Panc1 (cell line): ENCODE data around the gene SESN2. TPM values are rescaled to one million over a fixed set of nuclear protein-coding genes. Genes with fewer than 3 reads are reported as not detected.

Experiments
- ATAC-seq: fragments of 200-7000 bp; cut with Tn5 transposase; 2 replicates; pipeline ENCODE4 v1.9.1; 2020; ENCODE audit warnings: mild to moderate bottlenecking, moderate library complexity
- BruUV-seq: library from RNA; stranded (reverse); fragments of 400-500 nt; replicated peaks from 2 replicates; lab custom pipeline; 2021; lab: Mats Ljungman, UMichigan
- CTCF ChIA-PET: fragments of 300-600 bp; sonication (Branson Sonifier 250); formaldehyde crosslinking; loops from one replicate; lab custom pipeline; 2022; ENCODE audit warnings: antibody characterized with exemption; lab: Charles Lee
- POLR2A ChIA-PET: fragments of 300-600 bp; sonication (Branson Sonifier 250); formaldehyde crosslinking; loops from one replicate; lab custom pipeline; 2022; ENCODE audit warnings: antibody characterized with exemption; lab: Charles Lee
- DNase-seq: peaks from one replicate; pipeline ENCODE4 v3.0.0-alpha.2; 2010; ENCODE audit warnings: low read depth, low spot score
- H3K27ac ChIP-seq: 2 replicates; pipeline ENCODE4 v1.5.1; 2011; ENCODE audit warnings: mild to moderate bottlenecking, low read length, inconsistent platforms
- H3K27me3 ChIP-seq: fragments of 200-500 bp; sonication (Bioruptor generic); 2 replicates; pipeline ENCODE4 v1.6.0; 2014; ENCODE audit warnings: low read length, inconsistent platforms; ENCODE audit not compliant: control insufficient read depth, insufficient read depth
- H3K36me3 ChIP-seq: fragments of 200-500 bp; sonication (Bioruptor generic); 2 replicates; pipeline ENCODE4 v1.5.1; 2014; ENCODE audit warnings: inconsistent platforms, mild to moderate bottlenecking, low read length, moderate library complexity; ENCODE audit not compliant: control insufficient read depth, insufficient read depth
- H3K4me1 ChIP-seq: 2 replicates; pipeline ENCODE4 v1.5.1; 2011; ENCODE audit warnings: inconsistent platforms, mild to moderate bottlenecking, low read length, moderate library complexity; ENCODE audit not compliant: control insufficient read depth, insufficient read depth
- H3K4me3 ChIP-seq, 2 experiments: 2 replicates each; pipeline ENCODE4 v1.5.1; 2011 to 2012; ENCODE audit warnings: low read depth in 2 of 2, low read length in 2 of 2, mild to moderate bottlenecking in 2 of 2, inconsistent platforms in 1 of 2, moderate library complexity in 1 of 2
- H3K9me3 ChIP-seq: fragments of 200-500 bp; sonication (Bioruptor generic); 2 replicates; pipeline ENCODE4 v1.5.1; 2014; ENCODE audit warnings: low read depth, mild to moderate bottlenecking, inconsistent platforms, low read length, moderate library complexity; ENCODE audit not compliant: control insufficient read depth, insufficient read depth
- CTCF ChIP-seq: fragments of 450-650 bp; IDR thresholded peaks from 2 replicates; pipeline ENCODE4 v1.5.1; 2017; ENCODE audit warnings: mild to moderate bottlenecking
- POLR2AphosphoS5 ChIP-seq: IDR thresholded peaks from 2 replicates; pipeline ENCODE4 v1.6.1; 2012; ENCODE audit warnings: mild to moderate bottlenecking, low read depth, low read length, moderate library complexity
- REST ChIP-seq, 2 experiments: IDR thresholded peaks; 2 replicates each; pipeline ENCODE4 v1.6.1; 2011 to 2012; ENCODE audit warnings: low read depth in 2 of 2, control low read depth in 1 of 2, low read length in 1 of 2, mild to moderate bottlenecking in 1 of 2, moderate library complexity in 1 of 2; ENCODE audit not compliant: insufficient read depth in 1 of 2
- SIN3A ChIP-seq: IDR thresholded peaks from 2 replicates; pipeline ENCODE4 v1.6.1; 2012; ENCODE audit warnings: low read depth, mild to moderate bottlenecking, low read length, moderate library complexity, borderline replicate concordance; ENCODE audit not compliant: insufficient read depth
- TCF7L2 ChIP-seq: IDR thresholded peaks from 2 replicates; pipeline ENCODE4 v1.6.1; 2011; ENCODE audit warnings: mild to moderate bottlenecking, low read depth, low read length, inconsistent platforms
- in situ Hi-C: cut with HindIII; loops from 2 replicates; pipeline ENCODE4 v1.10.0; 2016; ENCODE audit warnings: low sequenced_read_pairs, low pct_unique_long_range_greater_than_20kb
- intact Hi-C: fragments of 100-400 bp; cut with micrococcal nuclease; formaldehyde crosslinking; loops from one replicate; pipeline ENCODE4 v1.10.0; 2022; ENCODE audit not compliant: unreplicated experiment
- total RNA-seq: library from RNA; stranded (reverse); gene quantifications from one replicate; pipeline ENCODE4 v1.2.1, GENCODE V29; 2021; ENCODE audit not compliant: unreplicated experiment

Gene SESN2
- total RNA-seq, 1 experiment from 2014 or later: 19.7 TPM

DNA sequence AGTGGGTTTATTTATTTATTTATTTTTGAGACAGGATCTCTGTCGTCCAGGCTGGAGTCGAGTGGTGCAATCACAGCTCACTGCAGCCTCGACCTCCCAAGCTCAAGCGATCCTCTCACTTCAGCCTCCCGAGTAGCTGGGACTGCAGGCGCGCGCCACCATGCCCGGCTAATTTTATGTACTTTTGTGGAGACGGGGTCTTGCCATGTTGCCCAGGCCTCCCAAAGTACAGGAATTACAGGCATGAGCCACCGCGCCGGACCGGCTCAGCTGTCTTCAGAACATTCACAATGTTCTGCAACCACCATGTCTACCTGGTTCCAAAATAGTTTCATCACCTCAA lies 26.1 kb upstream of the SESN2 start:
- ChIA-PET CTCF (no interaction called here), POLR2A (interaction anchor here (1.0 kb wide), 1 partner anchor 13 kb away, joined by 5 read pairs; no protein-coding TSS in a partner anchor)
- TF ChIP-seq TCF7L2: no peak
- no peak for TF ChIP-seq SIN3A
- no peak for TF ChIP-seq CTCF
- TF ChIP-seq POLR2AphosphoS5: no peak
- TF ChIP-seq REST (IDR thresholded peaks at IDR 0.05; ENCODE audit: insufficient read depth in 1 of 2, low read depth in 2 of 2, low read length in 1 of 2): no peak
- peaks cover 8% of the 10 kb centered on the region for H3K4me1 ChIP-seq
- H3K27ac ChIP-seq: peak overlapping the region; percentile 91
- intact Hi-C loops: no loop called here
- H3K4me3 ChIP-seq: peak overlapping the region; percentile 93 to 95
- ATAC-seq: no peak; the same call in 1 of the 2 replicates
- H3K36me3 ChIP-seq: peaks cover 11% of the 10 kb centered on the region
- in situ Hi-C loops: no loop called here
- BruUV-seq: no TSS peak
- DNase-seq: no peak
- H3K9me3 ChIP-seq: no peaks in the 10 kb centered on the region
- H3K27me3 ChIP-seq: no peaks in the 10 kb centered on the region

DNA sequence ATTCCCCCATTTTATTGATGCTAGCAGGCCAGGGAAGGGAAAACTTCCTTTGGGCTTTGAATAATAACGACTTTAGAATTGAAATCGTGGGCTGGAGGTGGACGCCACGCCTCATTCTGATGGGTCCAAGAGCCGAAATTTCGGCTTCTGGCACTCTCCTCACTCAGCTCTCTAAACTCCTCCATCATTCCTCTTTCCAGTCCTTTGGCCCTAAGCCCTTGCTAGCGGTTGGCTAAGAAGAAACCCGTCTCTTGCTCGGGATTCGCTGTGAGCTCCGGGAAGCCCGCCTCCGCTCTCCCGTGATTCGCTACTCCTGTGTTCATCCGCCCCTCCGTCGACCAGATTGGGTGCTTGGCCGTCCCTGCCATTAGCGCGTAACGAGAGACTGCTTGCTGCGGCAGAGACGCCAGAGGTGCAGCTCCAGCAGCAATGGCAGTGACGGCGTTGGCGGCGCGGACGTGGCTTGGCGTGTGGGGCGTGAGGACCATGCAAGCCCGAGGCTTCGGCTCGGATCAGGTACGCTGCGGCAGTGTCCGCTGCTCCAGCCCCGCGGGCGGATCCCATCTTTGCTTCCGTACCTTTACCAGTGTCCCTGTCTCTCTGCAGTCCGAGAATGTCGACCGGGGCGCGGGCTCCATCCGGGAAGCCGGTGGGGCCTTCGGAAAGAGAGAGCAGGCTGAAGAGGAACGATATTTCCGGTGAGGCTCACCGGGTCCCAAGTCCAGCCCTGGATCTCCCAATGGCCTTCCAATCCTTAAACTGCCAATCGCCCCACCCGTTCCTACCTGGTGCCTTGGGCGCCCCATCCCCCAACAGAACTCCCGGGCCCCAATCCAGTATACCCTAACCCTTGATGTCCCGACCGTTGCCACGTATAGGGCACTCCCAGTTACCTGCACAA lies 23.3 kb upstream of the SESN2 start, which contains the start of gene ATP5IF1:
Gene ATP5IF1 (plus strand): TSS at position 370 of the 901 bp plus-strand sequence. CDS start 60 bp downstream, at position 430.
- intact Hi-C loops: no loop called here
- in situ Hi-C loops: no loop called here
- CTCF ChIA-PET: no interaction called here
- BruUV-seq: no TSS peak
- peak; percentile 96 for DNase-seq
- POLR2A ChIA-PET: interaction anchor here (0.6 kb wide), 4 partner anchors 10 to 166 kb away, joined by 4 to 10 read pairs (median 8); no protein-coding TSS in a partner anchor
- no peaks in the 10 kb centered on the region for H3K9me3 ChIP-seq
- peak; percentile 95 for ATAC-seq
- H3K27me3 ChIP-seq: no peaks in the 10 kb centered on the region
- H3K4me1 ChIP-seq: peaks cover 8% of the 10 kb centered on the region
- H3K36me3 ChIP-seq: no peaks in the 10 kb centered on the region; the same call in 1 of the 2 replicates
- peak within 1 kb of the TSS; percentile 91 for H3K27ac ChIP-seq
- no peak for TF ChIP-seq CTCF
- no peak for TF ChIP-seq TCF7L2
- 0 out of 2 replicates have a peak, but pooled peaks have one; percentile 36 for TF ChIP-seq SIN3A
- peak; percentile 87 for TF ChIP-seq POLR2AphosphoS5
- peak in 1 of 2 experiments; percentile 42; a peak in 1 of 4 replicates for TF ChIP-seq REST (IDR thresholded peaks at IDR 0.05; ENCODE audit: insufficient read depth in 1 of 2, low read depth in 2 of 2, low read length in 1 of 2)
- H3K4me3 ChIP-seq: peak within 1 kb of the TSS; percentile 92 to 94
